SK-N-SH treated with all-trans-retinoic acid at 6 μM for 48 hours (cell line): ENCODE measurements around the gene RBMS3.
"Not testable (repeated sequence)": the region's sequence is repeated elsewhere in the genome, so short reads cannot be mapped to it uniquely, and the experiment has no call there.

Experiments
- ARNTL ChIP-seq: fragments of 450-650 bp; formaldehyde crosslinking; IDR thresholded peaks from 2 replicates; pipeline ENCODE4 v1.5.0; 2020; ENCODE audit warnings: low read depth, mild to moderate bottlenecking, moderate library complexity, borderline replicate concordance
- CSDC2 ChIP-seq: fragments of 250-450 bp; sonication (Bioruptor Pico); IDR thresholded peaks from 2 replicates; pipeline ENCODE4 v1.5.0; 2020; ENCODE audit warnings: mild to moderate bottlenecking, moderate library complexity
- CSRNP3 ChIP-seq: fragments of 250-450 bp; sonication (Bioruptor Pico); IDR thresholded peaks from 2 replicates; pipeline ENCODE4 v1.5.1; 2021; ENCODE audit warnings: mild to moderate bottlenecking, moderate library complexity
- ESRRG ChIP-seq: fragments of 250-450 bp; sonication (Bioruptor Pico); IDR thresholded peaks from 2 replicates; pipeline ENCODE4 v1.6.1; 2021; ENCODE audit warnings: mild to moderate bottlenecking
- OSR1 ChIP-seq: fragments of 250-450 bp; sonication (Bioruptor Pico); IDR thresholded peaks from 2 replicates; pipeline ENCODE4 v1.8.0; 2022; ENCODE audit warnings: moderate library complexity, mild to moderate bottlenecking, inconsistent platforms
- PATZ1 ChIP-seq: fragments of 250-450 bp; sonication (Bioruptor Pico); IDR thresholded peaks from 2 replicates; pipeline ENCODE4 v1.8.0; 2020; ENCODE audit warnings: mild to moderate bottlenecking, moderate library complexity, borderline replicate concordance
- POU6F1 ChIP-seq: fragments of 250-450 bp; sonication (Bioruptor Pico); IDR thresholded peaks from 2 replicates; pipeline ENCODE4 v1.8.0; 2021; ENCODE audit warnings: low read depth, mild to moderate bottlenecking, moderate library complexity, borderline replicate concordance
- RARB ChIP-seq: fragments of 250-450 bp; sonication (Bioruptor Pico); IDR thresholded peaks from 2 replicates; pipeline ENCODE4 v1.8.0; 2021; ENCODE audit warnings: mild to moderate bottlenecking, moderate library complexity
- TCF4 ChIP-seq: fragments of 250-450 bp; sonication (Bioruptor Pico); IDR thresholded peaks from 2 replicates; pipeline ENCODE4 v1.8.0; 2021; ENCODE audit warnings: mild to moderate bottlenecking, moderate library complexity, borderline replicate concordance
- TSHZ2 ChIP-seq: fragments of 250-450 bp; sonication (Bioruptor Pico); IDR thresholded peaks from 2 replicates; pipeline ENCODE4 v1.5.0; 2020; ENCODE audit warnings: mild to moderate bottlenecking, moderate library complexity
- ZC3H10 ChIP-seq: fragments of 250-450 bp; sonication (Bioruptor Pico); IDR thresholded peaks from 2 replicates; pipeline ENCODE4 v1.5.1; 2021; ENCODE audit warnings: mild to moderate bottlenecking, moderate library complexity
- ZFP3 ChIP-seq: fragments of 250-450 bp; sonication (Bioruptor Pico); IDR thresholded peaks from 2 replicates; pipeline ENCODE4 v1.5.0; 2020; ENCODE audit warnings: mild to moderate bottlenecking, moderate library complexity
- ZFP30 ChIP-seq: fragments of 450-650 bp; formaldehyde crosslinking; IDR thresholded peaks from 2 replicates; pipeline ENCODE4 v1.5.0; 2022; ENCODE audit warnings: mild to moderate bottlenecking, moderate library complexity

- TF ChIP-seq CSRNP3; ESRRG (CRISPR knock-in tag); POU6F1 (CRISPR knock-in tag); ZFP3; ZFP30 (CRISPR knock-in tag); OSR1 (CRISPR knock-in tag); PATZ1 (CRISPR knock-in tag); TCF4 (CRISPR knock-in tag); ARNTL (CRISPR knock-in tag); RARB (CRISPR knock-in tag); CSDC2 (CRISPR knock-in tag); ZC3H10 (CRISPR knock-in tag); TSHZ2 (CRISPR knock-in tag): not testable (repeated sequence)
Observed at GRCh38 chr3:29473481-29474170, 192.8 kb downstream of the RBMS3 start.
